ENCODE measurements around the gene CCL26.
A peak's percentile ranks its signal among the peaks of the same experiment; 100 is the strongest.

CCL26 gene

GRCh38 chr7:75772081-75773077 is at the start of gene CCL26:
TSS of gene CCL26 (minus strand) at chr7:75772211. CDS start at chr7:75772176, 35 bp downstream.
- peak; percentile 92 for DNase-seq (ENCODE audit: low read depth)

DNA sequence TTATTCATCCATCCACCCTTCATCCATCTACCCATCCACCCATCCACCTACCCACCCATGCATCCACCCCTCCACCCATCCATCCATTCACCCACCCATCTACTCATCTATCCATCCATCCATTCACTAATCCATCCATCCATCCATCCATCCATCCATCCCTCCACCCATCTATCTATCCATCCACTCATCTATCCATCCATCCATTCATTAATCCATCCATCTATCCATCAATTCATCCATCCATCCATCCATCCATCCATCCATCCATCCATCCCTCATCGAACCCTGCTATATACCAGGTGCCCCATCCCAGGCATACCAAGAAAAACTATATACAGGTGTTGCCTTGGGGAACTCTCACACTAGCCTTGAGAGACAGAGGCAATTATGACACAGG is 48.7 kb upstream of the CCL26 start:
- no peak for DNase-seq (ENCODE audit: low read depth)

DNA sequence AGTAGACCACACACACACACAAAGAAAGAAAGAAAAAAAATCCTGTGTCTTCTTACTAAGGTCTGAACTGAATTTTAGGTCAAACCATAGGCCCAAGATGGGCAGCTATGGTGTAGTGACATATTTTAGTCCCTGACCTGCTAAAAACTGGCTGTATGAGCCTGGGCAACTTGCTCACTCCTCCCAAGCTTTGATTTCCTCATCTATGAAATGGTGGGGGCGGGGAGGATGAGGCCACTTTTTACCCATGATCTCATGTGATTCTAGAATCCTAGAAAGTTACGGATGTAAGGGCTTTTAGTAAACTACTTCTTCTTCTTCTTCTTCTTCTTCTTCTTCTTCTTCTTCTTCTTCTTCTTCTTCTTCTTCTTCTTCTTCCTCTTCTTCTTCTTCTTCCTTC is 47.7 kb upstream of the CCL26 start:
- DNase-seq (ENCODE audit: low read depth), result no peak

GRCh38 chr7:75818472-75818871 is 46.5 kb upstream of the CCL26 start:
- DNase-seq (ENCODE audit: low read depth), result no peak

DNA sequence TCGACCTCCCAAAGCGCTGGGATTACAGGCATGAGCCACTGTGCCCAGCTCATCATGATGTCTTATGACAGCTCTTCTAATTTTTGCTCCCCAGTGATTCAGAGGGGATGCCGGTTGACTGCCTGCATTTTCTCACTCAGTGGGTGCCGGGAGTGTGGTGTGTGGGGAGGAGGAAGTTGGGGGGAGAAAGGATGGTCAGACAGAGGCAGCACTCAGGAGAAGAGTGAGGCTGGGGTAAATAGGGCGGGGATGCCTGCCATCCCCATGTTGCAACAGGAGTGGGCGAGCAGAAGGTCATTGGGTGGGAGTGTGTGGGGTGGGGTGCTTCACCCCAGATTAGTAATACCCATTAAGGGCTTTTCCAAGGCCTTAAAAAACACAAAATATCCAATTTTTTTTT is 45.1 kb upstream of the CCL26 start:
- DNase-seq (ENCODE audit: low read depth), result no peak

- no peak for DNase-seq (ENCODE audit: low read depth)
Observed at GRCh38 chr7:75815418-75816064, 43.5 kb upstream of the CCL26 start.

DNA sequence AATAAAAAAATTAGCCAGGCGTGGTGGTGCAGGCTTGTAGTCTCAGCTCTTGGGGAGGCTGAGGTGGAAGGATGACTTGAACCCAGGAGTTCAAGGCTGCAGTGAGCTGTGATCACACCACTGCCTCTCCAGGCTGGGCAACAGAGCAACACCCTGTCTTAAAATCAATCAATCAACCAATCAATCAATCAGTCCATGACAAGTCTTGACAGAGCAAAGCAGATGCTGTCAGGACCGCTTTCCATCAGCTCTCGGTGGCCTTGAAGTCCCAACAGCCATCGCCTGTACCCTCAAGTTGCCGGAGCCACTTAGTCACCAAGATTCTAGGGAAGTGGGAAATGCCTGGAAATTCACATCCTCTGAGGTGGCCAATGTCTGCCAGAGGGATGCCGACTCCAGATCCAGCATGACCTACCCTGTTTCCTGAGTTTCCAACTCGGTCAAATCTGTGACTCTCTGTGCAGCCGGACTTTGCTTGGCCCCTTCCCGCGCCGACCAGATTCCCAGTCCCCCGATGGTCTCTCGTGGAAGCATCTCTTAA is 42.5 kb upstream of the CCL26 start:
- DNase-seq (ENCODE audit: low read depth), result no peak

DNA sequence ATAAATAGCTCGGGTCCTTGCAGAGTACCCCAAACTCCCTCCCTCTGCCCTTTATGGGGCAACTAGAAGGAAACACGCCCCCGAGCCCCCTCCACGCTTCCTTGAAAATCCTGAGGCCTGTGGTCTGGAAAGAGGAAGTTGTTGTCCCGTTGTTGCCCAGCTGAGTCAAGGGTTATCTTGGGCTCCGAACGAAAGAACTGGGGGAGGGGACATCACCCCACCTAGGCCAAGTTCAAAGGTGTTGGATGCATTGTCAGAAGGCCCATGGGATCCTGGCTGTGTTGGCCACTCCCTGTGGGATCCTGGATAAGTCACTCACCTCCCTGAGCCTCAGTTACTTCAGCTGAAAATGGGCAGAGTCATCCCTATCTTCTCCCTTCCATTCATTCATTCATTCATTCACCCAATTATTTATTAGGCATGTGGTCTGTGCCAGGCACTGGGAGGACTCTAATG is 41.8 kb upstream of the CCL26 start, which contains the start of gene CCL24:
CCL24 (minus strand) TSS at position 26 of the 456 bp plus-strand sequence. CDS start 91 bp downstream, outside the sequence.
- no peak for DNase-seq (ENCODE audit: low read depth)

GRCh38 chr7:75813084-75813483 is 41.1 kb upstream of the CCL26 start:
- no peak for DNase-seq (ENCODE audit: low read depth)

DNA sequence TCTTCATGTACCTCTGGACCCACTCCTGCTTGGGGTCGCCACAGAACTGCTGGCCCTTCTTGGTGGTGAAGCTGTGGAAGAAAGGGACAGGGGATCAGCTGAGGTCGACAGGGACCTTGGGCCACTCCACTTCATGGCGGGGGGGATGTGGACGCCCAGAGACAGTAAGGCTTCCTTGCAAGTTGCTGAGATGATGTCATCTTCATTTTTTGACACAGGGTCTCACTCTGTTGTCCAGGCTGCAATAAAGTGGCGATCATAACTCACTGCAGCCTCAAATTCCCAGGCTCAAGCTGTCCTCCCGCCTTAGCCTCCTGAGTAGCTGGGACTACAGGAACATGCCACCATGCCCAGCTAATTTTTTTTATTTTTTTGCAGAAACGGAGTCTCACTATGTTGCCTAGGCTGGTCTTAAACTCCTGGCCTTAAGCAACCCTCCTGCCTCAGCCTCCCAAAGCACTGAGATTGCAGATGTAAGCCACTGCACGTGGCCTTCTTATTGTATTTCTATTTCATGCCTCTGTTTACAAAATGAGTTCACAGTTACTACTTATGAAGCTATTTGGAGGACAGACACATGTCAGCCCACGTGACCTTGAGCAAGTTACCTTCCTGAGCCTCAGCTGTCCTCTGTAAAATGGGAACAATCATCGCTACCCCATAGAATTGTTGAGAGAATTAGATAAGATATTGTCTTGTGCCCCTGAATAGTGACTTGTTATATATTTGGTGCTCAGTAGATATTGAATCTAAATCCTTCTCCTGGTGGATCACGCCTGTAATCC is 40.1 kb upstream of the CCL26 start:
- no peak for DNase-seq (ENCODE audit: low read depth)

DNA sequence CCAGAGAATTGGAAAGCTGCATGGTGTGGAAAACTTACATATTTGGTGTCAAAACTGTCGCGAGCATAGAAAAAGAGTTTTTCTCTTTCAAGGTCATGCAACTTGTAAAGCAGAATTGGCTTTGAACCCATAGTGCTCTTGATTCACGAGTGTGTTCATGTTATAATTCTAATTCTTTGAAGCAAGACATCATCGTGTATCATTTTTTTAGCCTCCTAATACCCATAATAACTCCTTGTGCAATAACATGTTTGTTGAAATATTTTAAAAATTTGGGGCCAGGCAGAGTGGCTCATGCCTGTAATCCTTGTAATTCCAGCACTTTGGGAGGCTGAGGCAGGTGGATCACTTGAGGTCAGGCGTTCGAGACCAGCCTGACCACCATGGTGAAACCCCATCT is 37.4 kb upstream of the CCL26 start:
- no peak for DNase-seq (ENCODE audit: low read depth)

- DNase-seq (ENCODE audit: low read depth), result no peak
Observed at GRCh38 chr7:75808106-75808505, 36.1 kb upstream of the CCL26 start.

- DNase-seq (ENCODE audit: low read depth), result no peak
Observed at GRCh38 chr7:75807452-75807851, 35.4 kb upstream of the CCL26 start.

DNA sequence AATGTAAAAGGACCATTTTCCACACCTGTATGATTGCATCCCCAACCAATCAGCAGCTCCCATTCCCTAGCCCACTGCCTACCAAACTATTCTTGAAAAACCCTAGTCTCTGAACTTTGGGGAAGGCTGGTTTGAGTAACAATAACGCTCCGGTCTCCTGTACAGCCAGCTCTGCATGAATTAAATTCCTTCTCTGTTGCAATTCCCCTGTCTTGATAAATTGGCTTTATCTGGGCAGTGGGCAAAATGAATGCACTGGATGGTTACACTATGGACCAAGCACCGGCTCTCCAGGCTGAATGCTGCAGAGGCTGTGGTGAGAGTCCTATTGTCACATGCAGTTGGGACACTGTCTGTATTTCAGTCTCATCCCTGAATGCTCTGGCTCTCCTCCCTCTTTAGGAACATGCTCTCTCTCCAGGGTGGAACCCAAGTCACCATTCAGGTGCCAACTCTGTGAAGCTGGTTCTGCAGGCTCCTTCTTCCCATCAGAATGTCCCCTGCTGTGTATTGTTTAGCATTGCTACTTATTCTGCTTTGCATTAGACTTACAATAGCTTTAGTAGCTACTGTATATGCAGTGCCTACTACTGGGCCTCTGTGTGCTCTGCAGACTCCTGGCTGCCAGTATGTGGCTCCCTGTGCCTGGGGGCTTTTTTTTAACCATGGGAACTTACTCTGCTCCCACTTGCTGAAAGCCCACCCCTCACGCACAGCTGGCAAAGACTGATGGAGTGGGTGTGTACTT is 34.7 kb upstream of the CCL26 start:
- no peak for DNase-seq (ENCODE audit: low read depth)

DNA sequence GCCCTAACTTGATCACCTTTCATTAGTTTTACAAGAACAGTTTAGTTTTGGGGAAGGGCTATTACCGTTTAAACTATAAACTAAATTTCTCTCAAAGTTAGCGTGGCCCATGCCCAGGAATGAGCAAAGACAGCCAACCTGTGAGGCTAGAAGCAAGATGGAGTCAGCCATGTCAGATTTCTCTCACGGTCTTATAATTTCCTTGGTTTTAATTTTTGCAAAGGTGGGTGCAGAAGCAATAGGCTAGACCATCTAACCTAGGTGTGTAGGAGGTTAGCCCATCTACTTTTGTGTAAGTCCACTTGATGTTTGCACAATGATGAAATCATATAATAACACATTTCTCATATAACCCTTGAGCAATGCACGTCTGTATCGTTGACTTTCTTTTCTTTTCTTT is 32.7 kb upstream of the CCL26 start:
- no peak for DNase-seq (ENCODE audit: low read depth)

- DNase-seq (ENCODE audit: low read depth), result no peak
Observed at GRCh38 chr7:75804004-75804403, 32.0 kb upstream of the CCL26 start.

DNA sequence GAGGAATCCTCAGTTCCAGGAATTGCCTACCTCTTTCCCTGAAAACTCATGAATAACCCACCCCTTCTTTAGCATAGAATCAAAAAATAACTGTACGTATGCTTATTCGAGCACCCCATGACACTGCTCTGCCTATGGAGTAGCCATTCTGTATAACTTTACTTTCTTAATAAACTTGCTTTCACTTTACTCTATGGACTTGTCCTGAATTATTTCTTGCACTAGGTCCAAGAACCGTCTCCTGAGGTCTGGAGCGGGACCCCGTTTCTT is 30.5 kb upstream of the CCL26 start:
- DNase-seq (ENCODE audit: low read depth), result no peak

DNA sequence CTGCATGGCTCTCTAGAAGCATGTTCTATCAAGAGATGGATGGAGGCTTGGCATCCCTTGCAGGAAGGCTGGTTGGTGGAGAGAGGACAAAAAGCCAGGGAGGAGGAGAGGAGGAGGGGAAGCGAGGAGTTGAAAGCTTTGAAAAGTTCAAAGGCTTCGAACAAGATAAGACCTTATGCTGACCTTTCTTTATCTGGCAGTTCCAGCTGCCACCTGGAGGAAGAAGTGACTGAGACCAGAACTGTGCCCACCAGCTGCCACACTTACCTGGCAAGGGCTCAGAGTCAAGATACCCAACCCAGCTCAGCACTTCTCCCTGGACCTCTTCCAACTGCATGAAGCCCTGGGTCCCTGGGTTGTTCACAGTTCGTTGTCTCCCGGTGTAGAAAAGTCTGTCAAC is 26.8 kb upstream of the CCL26 start:
- no peak for DNase-seq (ENCODE audit: low read depth)

DNA sequence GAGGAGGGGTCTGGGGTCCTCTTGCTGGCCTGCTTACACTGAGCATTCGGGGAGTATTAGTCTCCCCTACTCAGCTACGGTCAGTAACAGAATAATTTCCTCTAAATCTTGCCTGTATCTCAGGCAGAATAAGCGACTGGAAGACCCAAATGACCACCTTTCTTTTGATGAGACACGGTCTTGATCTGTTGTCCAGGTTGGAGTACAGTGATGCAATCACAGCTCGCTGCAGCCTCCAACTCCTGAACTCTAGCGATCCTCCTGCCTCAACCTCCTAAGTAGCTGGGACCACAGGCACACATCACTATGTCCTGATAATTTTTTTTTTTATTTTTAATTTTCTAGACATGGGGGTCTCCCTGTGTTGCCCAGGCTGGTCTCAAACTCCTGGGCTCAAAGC is 24.4 kb upstream of the CCL26 start:
- DNase-seq (ENCODE audit: low read depth), result no peak

DNA sequence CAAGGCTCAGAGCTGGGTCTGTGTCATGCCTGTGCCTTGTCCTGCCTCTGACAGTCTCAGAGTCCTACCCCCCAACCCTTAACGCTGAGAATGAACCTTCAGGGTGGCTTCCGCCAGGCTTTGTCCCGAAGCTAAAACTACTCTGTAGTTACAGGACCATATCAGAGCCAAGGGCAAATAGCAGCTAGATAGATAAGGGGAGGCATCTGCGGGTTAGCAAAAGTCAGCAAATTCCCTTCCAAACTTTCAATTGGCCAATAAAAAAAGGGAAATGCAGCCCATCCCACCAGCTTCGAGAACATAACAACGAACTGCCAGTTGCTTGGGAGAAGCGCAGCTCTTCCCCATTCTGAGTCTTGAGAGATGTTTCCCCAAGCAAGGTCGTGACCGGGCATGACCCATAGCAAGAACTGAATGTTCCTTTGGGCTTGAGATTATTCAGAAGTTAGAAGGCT is 23.8 kb upstream of the CCL26 start:
- DNase-seq (ENCODE audit: low read depth), result no peak

- no peak for DNase-seq (ENCODE audit: low read depth)
Observed at GRCh38 chr7:75793676-75794075, 21.7 kb upstream of the CCL26 start.
